IMR-90 (cell line): ENCODE measurements around the gene NT5DC2. TPM values are rescaled to one million over a fixed set of nuclear protein-coding genes. Genes with fewer than 3 reads are reported as not detected.

Experiments used
- ATAC-seq: fragments of 200-7000 bp; cut with Tn5 transposase; 2 replicates; pipeline ENCODE4 v1.9.1; 2020; ENCODE audit warnings: low read depth, mild to moderate bottlenecking, moderate library complexity
- BruUV-seq: library from RNA; stranded (reverse); fragments of 400-500 nt; replicated peaks from 2 replicates; lab custom pipeline; 2021; lab: Mats Ljungman, UMichigan
- CTCF ChIA-PET: fragments of 300-600 bp; formaldehyde crosslinking; extraction: SDS; loops from one replicate; lab custom pipeline; 2021; ENCODE audit warnings: antibody characterized with exemption; lab: Yijun Ruan, JAX
- POLR2A ChIA-PET: fragments of 300-600 bp; sonication (Branson Sonifier 250); formaldehyde crosslinking; loops from one replicate; lab custom pipeline; 2022; ENCODE audit warnings: antibody characterized with exemption; ENCODE audit not compliant: unreplicated experiment; lab: Charles Lee
- DNase-seq: peaks from one replicate; pipeline ENCODE4 v3.0.0; 2013
- H2AFZ ChIP-seq: replicated peaks from 2 replicates; pipeline ENCODE3; 2013; ENCODE audit warnings: low read length, mild to moderate bottlenecking; ENCODE audit not compliant: poor library complexity
- H2AK5ac ChIP-seq: 2 replicates; pipeline ENCODE4 v1.6.1; 2013; ENCODE audit warnings: low read depth, low read length, inconsistent platforms
- H2AK9ac ChIP-seq: replicated peaks from 2 replicates; pipeline ENCODE3; 2013; ENCODE audit warnings: mild to moderate bottlenecking, low read depth, low read length, moderate library complexity; ENCODE audit not compliant: poor library complexity
- H2BK120ac ChIP-seq: 2 replicates; pipeline ENCODE4 v1.6.1; 2013; ENCODE audit warnings: low read depth, low read length, inconsistent platforms
- H2BK15ac ChIP-seq: 3 replicates; pipeline ENCODE4 v1.6.1; 2013; ENCODE audit warnings: low read depth, low read length, inconsistent platforms
- H2BK20ac ChIP-seq: 2 replicates; pipeline ENCODE4 v1.6.1; 2013; ENCODE audit warnings: low read depth, mild to moderate bottlenecking, inconsistent platforms, low read length, moderate library complexity
- H2BK5ac ChIP-seq: 2 replicates; pipeline ENCODE4 v1.6.1; 2013; ENCODE audit warnings: mild to moderate bottlenecking, low read depth, low read length, inconsistent platforms; ENCODE audit not compliant: poor library complexity, severe bottlenecking
- H3K14ac ChIP-seq: replicated peaks from 2 replicates; pipeline ENCODE4 v1.6.1; 2013; ENCODE audit warnings: low read depth, low read length, inconsistent platforms
- H3K18ac ChIP-seq: 2 replicates; pipeline ENCODE4 v1.6.1; 2013; ENCODE audit warnings: low read depth, low read length, control low read depth
- H3K23ac ChIP-seq: 2 replicates; pipeline ENCODE4 v1.6.1; 2013; ENCODE audit warnings: low read depth, low read length, inconsistent platforms
- H3K27ac ChIP-seq: 2 replicates; pipeline ENCODE4 v1.5.1; 2013; ENCODE audit warnings: mild to moderate bottlenecking, control low read depth, low read length; ENCODE audit not compliant: insufficient read depth
- H3K27me3 ChIP-seq: 2 replicates; pipeline ENCODE4 v1.6.1; 2013; ENCODE audit warnings: low read length; ENCODE audit not compliant: control insufficient read depth, insufficient read depth
- H3K36me3 ChIP-seq: 2 replicates; pipeline ENCODE4 v1.6.1; 2013; ENCODE audit warnings: low read length, mixed read lengths; ENCODE audit not compliant: control insufficient read depth, insufficient read depth
- H3K4ac ChIP-seq: 2 replicates; pipeline ENCODE4 v1.6.1; 2013; ENCODE audit warnings: low read depth, low read length, inconsistent platforms
- H3K4me1 ChIP-seq: 2 replicates; pipeline ENCODE4 v1.6.1; 2013; ENCODE audit warnings: low read length, mixed read lengths; ENCODE audit not compliant: control insufficient read depth, insufficient read depth
- H3K4me2 ChIP-seq: 2 replicates; pipeline ENCODE4 v1.6.1; 2013; ENCODE audit warnings: low read depth, mild to moderate bottlenecking, control low read depth, low read length, moderate library complexity
- H3K4me3 ChIP-seq: 2 replicates; pipeline ENCODE4 v1.5.1; 2013; ENCODE audit warnings: low read depth, mild to moderate bottlenecking, control low read depth, low read length, moderate library complexity; ENCODE audit not compliant: insufficient read depth
- H3K56ac ChIP-seq: 2 replicates; pipeline ENCODE4 v1.6.1; 2013; ENCODE audit warnings: low read length, inconsistent platforms; ENCODE audit not compliant: insufficient read depth; ENCODE audit errors: extremely low read depth
- H3K79me1 ChIP-seq, 2 experiments: 2 replicates each; pipeline ENCODE4 v1.6.1; 2013; ENCODE audit warnings: low read length in 2 of 2, inconsistent platforms in 1 of 2, low read depth in 1 of 2
- H3K9ac ChIP-seq: 2 replicates; pipeline ENCODE4 v1.6.1; 2013; ENCODE audit warnings: low read depth, low read length, control low read depth
- H3K9me1 ChIP-seq: 2 replicates; pipeline ENCODE4 v1.6.1; 2013; ENCODE audit warnings: low read length, inconsistent platforms; ENCODE audit not compliant: insufficient read depth
- H3K9me3 ChIP-seq: 2 replicates; pipeline ENCODE4 v1.6.1; 2013; ENCODE audit warnings: low read length; ENCODE audit not compliant: control insufficient read depth, insufficient read depth
- H4K20me1 ChIP-seq: 2 replicates; pipeline ENCODE4 v1.6.1; 2013; ENCODE audit warnings: low read length, inconsistent platforms; ENCODE audit not compliant: insufficient read depth
- H4K5ac ChIP-seq: 2 replicates; pipeline ENCODE4 v1.6.1; 2013; ENCODE audit warnings: mild to moderate bottlenecking, low read depth, low read length, control low read depth
- H4K8ac ChIP-seq, 2 experiments: 2 replicates each; pipeline ENCODE4 v1.6.1; 2013; ENCODE audit warnings: low read depth in 2 of 2, low read length in 2 of 2, control low read depth in 1 of 2, inconsistent platforms in 1 of 2
- H4K91ac ChIP-seq: 2 replicates; pipeline ENCODE4 v1.6.1; 2013; ENCODE audit warnings: low read depth, low read length, inconsistent platforms; ENCODE audit not compliant: insufficient read depth
- CTCF ChIP-seq: conservative IDR thresholded peaks from 2 replicates; pipeline ENCODE4 v1.5.1; 2012; ENCODE audit warnings: mild to moderate bottlenecking, low read depth, low read length, improper control_type of control experiment
- MAFK ChIP-seq: IDR thresholded peaks from 2 replicates; pipeline ENCODE4 v1.6.1; 2012; ENCODE audit warnings: low read depth, low read length, improper control_type of control experiment
- WGBS, 2 experiments: methylation state at CpG; one replicate each; pipeline versions ENCODE4 v1.1.5 to v1.1.7; 2013; ENCODE audit warnings: missing lambda C conversion rate in 2 of 2; ENCODE audit not compliant: insufficient read length in 1 of 2; ENCODE audit errors: extremely low coverage in 2 of 2; 5-methylcytosine and 5-hydroxymethylcytosine counted together
- dilution Hi-C: fragments of 300-500 bp; cut with HindIII; formaldehyde crosslinking; loops from one replicate; pipeline ENCODE4 v1.14.3; 2018; ENCODE audit warnings: low sequenced_read_pairs; ENCODE audit not compliant: unreplicated experiment
- in situ Hi-C: fragments of 300-500 bp; cut with MboI; formaldehyde crosslinking; loops from 3 replicates; pipeline ENCODE4 v1.14.3; 2019; ENCODE audit warnings: low sequenced_read_pairs, inconsistent platforms, mixed read lengths
- intact Hi-C: fragments of 100-400 bp; cut with micrococcal nuclease; formaldehyde crosslinking; loops from 2 replicates; pipeline ENCODE4 v1.10.0; 2022
- polyA plus RNA-seq, 3 experiments: library from polyadenylated mRNA; depleted of rRNA; stranded (reverse); fragments of >200 nt; gene quantifications; 2 replicates each; pipeline ENCODE4 v1.2.3, GENCODE V29; 2012; ENCODE audit warnings: low replicate concordance in 1 of 3
- total RNA-seq: library from RNA; depleted of rRNA; stranded (reverse); fragments of >200 nt; gene quantifications from 2 replicates; pipeline ENCODE4 v1.2.3, GENCODE V29; 2012

The NT5DC2 gene
- total and polyA plus RNA-seq, 2 of the 4 experiments (the other 2 are of a cell fraction), result 161 to 200 TPM

GRCh38 chr3:52574056-52574965 lies 40.7 kb upstream of the NT5DC2 start:
- Histone ChIP-seq H3K27me3 (no peaks in the 10 kb centered on the region), H3K9me3 (no peaks in the 10 kb centered on the region), H3K4me2 (no peak overlapping the region), H2AK9ac (no peak overlapping the region), H3K9me1 (no peaks in the 10 kb centered on the region; the same call in 1 of the 2 replicates), H3K56ac (no peak overlapping the region), H3K14ac (no peak overlapping the region), H3K27ac (no peak overlapping the region), H3K36me3 (peaks cover 28% of the 10 kb centered on the region), H3K9ac (no peak overlapping the region), H2BK120ac (no peak overlapping the region), H4K20me1 (no peaks in the 10 kb centered on the region), H3K4me1 (peaks cover 4% of the 10 kb centered on the region), H4K5ac (no peak overlapping the region), H3K4ac (no peak overlapping the region), H3K4me3 (no peak overlapping the region), H4K8ac (no peak overlapping the region), H2BK20ac (no peak overlapping the region), H3K23ac (no peak overlapping the region), H2BK15ac (no peak overlapping the region), H3K79me1 (peaks cover 0 to 14% of the 10 kb centered on the region in 2 experiments; a peak in 2 of 4 replicates), H3K18ac (no peak overlapping the region), H2AK5ac (no peak overlapping the region), H4K91ac (no peak overlapping the region), H2BK5ac (no peak overlapping the region), H2AFZ (no peak overlapping the region)
- in situ Hi-C loops, result no loop called here
- ChIA-PET CTCF (interaction anchor here (0.5 to 0.7 kb wide), 2 partner anchors 14 to 240 kb away, joined by 3 to 4 read pairs; no protein-coding TSS in a partner anchor), POLR2A (no interaction called here)
- peak; percentile 80 for TF ChIP-seq MAFK
- no peak for TF ChIP-seq CTCF
- BruUV-seq, result no TSS peak
- intact Hi-C loops, result no loop called here
- 88% methylated on average over 1 of the region's 6 CpGs; no CpG with 5 or more reads in 1 of the 2 experiments for WGBS, 2 experiments
- dilution Hi-C loops, result no loop called here
- peak; percentile 21; the same call in 1 of the 2 replicates for ATAC-seq
- DNase-seq, result no peak
